CD4-positive, alpha-beta T cell treated with Interleukin-17A for 1 hour (primary cell): ENCODE measurements around the gene THOP1.
"Not testable (repeated sequence)": the region's sequence is repeated elsewhere in the genome, so short reads cannot be mapped to it uniquely, and the experiment has no call there.

Experiments
- DNase-seq: peaks from one replicate; pipeline ENCODE4 v3.0.0-alpha.2; 2020

The THOP1 gene

GRCh38 chr19:2782936-2783780, 2.1 kb upstream of the THOP1 start, which contains the start of gene SGTA:
TSS of gene SGTA (minus strand) at chr19:2783273. CDS start at chr19:2769068, 14,205 bp downstream.
- DNase-seq: peak; percentile 98

DNA sequence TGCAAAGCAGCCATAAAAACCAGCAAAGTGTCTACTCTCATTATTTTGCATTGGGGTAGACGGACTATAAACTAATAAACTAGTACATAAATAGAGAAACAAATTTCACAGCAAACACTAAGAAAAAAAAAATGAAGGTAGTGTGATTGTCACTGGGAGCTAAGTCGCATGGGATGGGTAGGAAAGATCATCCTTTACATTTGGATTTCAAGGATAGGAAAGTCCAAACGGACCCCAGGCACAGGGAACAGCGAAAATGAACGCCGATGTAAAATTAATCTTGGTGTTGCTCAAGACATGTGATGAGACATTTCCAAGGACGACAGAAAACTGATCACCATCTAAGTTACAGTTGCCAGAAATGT, 1.5 kb upstream of the THOP1 start:
- no peak for DNase-seq

DNA sequence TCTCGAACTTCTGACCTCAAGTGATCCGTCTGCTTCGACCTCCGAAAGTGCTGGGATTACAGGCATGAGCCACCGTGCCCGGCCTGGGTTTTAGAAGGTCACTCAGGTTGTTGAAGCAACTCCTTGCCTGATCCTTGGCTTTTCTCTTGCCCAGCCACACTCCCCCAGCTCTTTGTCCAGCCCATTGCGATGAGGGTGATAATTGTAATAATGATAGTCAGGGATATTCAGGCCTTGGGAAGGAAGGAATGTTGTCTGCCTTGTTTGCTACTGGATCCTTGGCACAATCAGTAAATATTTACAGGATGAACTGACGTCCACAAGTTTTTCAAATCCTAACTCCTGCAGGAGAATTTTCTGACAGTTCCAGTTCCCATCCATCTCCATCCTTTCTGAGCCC, 1.8 kb downstream of the THOP1 start:
- DNase-seq: no peak

DNA sequence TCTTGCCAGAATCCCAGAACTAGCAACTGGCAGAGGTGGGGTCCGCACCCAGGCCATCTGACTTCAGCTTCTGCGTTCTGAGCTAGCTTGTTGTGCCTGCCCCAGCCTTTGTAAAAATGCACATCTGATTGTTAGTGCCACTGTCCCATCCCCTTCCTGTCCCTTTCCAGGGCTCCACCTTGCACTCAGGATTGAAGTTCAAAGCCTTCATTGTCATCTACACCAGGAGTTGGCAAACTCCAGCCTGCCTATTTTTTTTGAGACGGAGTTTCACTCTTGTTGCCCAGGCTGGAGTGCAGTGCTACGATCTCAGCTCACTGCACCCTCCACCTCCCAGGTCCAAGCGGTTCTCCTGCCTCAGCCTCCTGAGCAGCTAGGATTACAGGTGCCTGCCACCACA, 2.9 kb downstream of the THOP1 start:
- no peak for DNase-seq

GRCh38 chr19:2790194-2790556, 4.9 kb downstream of the THOP1 start:
- no peak for DNase-seq

GRCh38 chr19:2790557-2791271, 5.4 kb downstream of the THOP1 start:
- DNase-seq: no peak

GRCh38 chr19:2791440-2791839, 6.1 kb downstream of the THOP1 start:
- no peak for DNase-seq

DNA sequence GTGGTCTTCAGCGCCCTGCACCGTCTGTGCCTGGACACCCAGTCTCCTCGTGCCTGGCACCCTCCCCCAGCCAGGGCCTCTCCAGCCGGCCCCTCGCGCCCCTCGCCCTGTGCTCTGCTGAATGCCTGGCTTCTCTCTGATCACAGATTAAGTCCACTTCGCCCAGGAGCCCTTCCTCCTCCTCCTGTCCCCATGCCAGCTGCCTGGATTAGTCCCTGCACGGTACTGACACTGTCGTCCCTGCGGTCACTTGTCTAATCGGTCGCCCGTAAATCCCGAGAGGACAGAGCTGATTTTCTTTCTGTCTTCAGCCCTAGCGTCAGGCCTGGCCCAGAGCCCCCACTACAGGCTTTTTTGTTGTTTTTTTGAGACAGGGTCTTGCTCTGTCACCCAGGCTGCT, 6.6 kb downstream of the THOP1 start:
- no peak for DNase-seq

DNA sequence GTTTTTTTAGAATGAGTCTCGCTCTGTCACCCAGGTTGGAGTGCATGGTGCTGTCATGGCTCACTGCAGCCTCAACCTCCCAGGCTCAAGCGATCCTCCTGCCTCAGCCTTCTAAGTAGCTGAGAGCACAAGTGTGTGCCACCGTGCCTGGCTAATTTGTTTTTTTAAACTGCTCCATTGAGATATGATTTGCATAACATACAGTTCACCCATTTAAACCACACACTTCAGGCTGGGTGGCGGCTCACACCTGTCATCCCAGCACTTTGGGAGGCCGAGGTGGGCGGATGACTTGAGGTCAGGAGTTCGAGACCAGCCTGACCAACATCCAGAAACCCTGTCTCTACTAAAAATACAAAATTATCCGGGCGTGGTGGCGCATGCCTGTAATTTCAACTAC, 7.4 kb downstream of the THOP1 start:
- not testable (repeated sequence) for DNase-seq

DNA sequence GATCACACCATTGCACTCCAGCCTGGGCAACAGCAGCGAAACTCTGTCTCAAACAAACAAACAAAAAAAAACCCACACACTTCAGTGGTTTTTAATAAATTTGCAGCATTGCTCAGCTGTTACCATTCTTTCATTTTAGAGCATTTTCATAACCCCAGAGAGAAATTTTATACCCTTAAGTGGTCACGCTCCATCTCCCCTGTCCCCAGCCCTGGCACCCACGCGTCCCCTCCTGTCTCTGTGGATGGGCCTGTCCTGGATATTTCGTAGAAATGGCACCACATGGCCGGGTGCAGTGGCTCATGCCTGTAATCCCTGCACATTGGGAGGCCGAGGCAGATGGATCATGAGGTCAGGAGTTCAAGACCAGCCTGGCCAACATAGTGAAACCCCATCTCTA, 7.8 kb downstream of the THOP1 start:
- DNase-seq: no peak

DNA sequence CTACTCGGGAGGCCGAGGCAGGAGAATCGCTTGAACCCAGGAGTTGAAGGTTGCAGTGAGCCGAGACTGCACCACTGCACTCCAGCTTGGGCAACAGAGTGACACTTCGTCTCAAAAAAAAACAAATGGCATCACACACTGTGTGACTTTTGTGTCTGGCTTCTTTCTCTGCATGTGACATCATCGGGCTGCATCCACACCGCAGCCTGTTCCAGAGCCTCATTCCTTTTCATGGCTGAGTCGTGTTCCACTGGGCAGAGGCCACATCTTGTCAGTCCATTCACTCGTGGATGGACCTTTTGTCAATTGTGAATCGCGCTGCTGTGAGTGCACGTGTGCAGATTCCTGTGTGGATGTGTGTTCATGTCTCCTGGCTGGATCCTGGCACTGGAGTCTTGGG, 8.3 kb downstream of the THOP1 start:
- DNase-seq: no peak

DNA sequence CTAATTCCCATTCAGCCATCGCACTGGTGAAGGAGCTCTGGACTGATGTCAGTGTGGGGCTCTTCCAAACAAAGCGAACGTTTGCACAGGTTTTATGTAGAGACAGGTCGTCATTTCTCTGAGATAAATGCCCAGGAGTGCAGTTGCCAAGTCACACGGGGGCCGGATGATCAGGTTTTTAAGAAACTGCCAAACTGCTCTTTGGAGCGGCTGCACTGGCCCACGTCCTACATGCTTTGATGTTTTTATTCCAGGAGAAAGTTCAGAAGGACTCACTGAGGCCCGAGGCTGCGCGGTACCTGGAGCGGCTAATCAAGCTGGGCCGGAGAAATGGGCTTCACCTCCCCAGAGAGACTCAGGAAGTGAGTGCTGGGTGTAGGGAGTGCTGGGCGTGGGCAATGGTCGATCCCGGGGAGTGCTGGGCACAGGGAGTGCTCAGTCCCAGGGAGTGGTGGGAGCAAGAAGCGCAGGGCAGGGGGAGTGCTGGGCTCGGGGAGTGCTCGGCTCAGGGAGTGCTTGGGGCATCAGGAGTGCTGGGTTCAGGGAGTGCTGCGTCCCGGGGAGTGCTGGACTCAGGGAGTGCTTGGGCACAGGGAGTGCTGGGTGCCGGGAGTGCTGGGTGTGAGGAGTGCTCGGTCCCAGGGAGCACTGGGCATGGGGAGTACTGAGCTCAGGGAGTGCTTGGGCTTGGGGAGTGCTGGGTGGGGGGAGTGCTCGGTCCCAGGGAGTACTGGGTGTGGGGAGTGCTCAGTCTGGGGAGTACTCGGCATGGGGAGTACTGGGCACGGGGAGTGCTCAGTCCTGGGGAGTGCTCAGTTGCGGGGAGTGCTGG, 10.7 kb downstream of the THOP1 start:
- no peak for DNase-seq

DNA sequence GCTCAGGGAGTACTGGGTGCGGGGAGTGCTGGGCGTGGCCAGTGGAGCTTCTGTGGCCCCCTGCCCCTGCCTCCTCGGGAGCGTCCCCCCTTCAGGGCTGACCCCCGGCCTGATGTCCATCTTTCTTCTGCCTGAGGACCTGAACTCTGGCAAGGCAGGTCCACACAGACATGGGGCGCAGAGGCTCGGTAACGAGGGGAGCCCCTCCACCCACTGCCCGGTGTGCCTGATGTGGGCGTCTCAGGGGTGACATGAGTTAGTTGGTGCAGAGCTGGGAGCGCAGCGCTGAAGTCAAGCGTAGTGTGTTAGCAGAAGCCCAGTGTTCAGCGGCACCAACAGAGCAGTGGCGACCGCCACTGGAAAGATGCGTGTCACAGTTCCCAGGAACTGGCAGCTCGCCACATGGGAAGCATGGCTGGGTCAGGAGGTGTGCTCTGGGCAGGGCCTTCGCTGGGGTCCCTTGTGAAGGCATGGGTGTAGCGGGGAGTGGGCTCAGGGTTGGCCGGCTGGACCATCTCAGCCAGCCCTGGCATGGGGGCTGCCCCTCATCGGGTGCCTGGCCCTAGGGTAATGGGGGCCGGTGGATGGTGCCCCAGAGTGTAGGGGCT, 11.5 kb downstream of the THOP1 start:
- no peak for DNase-seq

DNA sequence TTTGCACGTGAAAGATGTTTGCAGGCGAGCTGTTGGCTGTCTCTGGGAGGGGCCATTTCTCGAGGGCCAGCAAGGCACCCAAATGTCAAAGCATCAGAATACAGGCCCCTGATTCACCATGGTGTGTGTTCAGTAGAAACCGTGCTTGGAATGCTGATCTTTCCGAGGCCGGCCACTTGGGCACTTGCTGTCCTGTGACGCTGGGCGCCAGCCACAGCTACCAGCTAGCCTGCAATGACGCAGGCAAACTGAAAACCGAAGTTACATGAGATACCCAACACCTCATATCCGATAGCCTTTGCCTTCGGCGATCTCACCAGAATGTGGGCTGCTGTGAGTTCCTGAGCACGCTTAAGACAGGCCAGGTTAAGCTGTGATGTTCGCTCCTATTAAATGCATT, 12.0 kb downstream of the THOP1 start:
- no peak for DNase-seq

DNA sequence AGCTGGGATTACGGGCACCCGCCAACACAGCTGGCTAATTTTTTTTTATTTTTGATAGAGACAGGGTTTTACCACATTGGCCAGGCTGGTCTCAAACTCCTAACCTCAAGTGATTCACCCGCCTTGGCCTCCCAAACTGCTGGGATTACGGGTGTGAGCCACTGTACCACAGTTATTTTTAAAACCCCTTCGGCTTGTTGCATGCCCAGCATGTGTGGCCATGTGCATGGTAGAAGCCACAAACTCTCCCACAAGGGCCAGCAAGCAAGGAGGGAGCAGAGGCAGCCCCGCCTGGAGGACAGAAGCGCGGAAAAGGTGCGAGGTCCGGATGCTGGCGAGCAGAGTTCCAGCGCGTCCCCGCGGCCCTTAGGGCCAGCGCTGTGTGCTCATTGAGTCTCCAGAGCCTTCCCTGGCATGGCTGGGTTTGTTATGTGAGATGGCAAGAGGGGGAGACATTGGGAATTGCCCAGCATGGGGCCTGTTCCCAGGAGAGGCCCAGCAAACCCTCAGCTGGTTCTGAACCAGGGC, 12.9 kb downstream of the THOP1 start:
- DNase-seq: no peak

GRCh38 chr19:2798733-2799132, 13.4 kb downstream of the THOP1 start:
- no peak for DNase-seq

DNA sequence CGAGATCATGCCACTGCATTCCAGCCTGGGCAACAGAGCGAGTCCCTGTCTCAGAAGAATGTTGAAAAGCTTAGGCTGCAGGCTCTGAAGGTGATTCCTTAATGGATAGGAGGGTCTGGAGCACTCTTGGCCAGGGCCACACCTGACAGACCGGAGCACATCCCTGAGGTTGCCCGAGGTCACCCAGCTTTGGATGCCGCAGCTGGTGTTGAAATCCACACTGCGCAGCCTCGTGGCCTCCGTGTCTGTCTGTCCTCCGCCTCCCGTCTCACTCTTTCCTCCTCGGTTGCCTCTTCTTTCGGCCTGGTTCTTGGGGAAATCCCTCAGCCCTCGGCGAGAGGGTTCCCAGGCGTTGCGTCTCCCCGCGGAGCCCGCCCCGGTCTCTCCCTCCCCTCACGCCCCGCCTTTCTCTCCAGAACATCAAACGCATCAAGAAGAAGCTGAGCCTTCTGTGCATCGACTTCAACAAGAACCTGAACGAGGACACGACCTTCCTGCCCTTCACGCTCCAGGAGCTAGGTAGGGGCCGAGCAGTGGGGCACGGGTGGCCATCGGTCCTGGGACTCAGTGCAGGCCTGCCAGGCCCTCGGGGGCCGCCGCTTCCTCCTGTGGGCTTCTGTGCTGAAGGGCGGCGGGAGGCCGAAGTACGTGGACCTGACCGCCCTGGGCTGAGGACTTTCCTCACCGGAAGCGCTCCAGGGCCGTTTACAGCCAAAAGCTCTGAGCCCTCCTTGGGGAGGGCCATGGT, 14.1 kb downstream of the THOP1 start:
- DNase-seq: no peak

DNA sequence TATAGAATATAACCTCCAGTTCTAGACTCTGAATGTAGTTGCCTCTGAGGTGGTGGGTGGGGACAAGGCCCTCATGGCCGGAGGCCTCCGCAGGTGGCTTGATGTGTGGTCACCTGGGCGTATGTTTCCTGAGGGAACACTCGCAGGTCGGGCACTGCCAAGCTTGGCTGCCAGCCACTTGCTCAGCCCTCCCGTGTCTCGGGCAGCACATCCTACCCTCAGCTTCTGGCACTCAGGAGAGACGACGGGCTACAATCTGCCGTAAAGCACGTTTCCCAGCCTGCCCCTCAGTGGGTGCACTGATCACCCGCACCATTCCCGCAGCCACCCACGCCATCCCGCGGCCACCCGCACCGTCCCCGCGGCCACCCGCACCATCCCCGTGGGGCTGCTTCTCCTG, 15.2 kb downstream of the THOP1 start:
- DNase-seq: no peak

DNA sequence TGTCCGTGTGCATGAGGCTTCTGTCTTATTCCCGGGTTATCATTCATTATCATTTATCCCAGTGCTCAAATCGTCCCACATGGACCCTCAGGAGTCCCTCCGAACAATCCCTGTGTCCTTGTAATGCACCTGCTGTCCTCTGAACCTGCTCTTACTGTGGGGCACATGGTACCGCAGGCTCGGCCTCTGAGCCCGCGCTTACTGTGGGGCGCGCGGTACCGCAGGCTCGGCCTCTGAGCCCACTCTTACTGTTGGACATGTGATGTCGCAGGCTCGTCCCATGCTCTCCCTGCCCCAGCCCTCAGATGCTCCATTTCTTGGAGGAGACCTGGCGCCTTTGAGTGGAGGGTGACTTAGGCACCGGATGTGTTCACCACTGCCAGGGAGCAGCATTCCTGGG, 17.5 kb downstream of the THOP1 start:
- no peak for DNase-seq

- DNase-seq: no peak
Observed at GRCh38 chr19:2803486-2804155, 18.3 kb downstream of the THOP1 start.

- DNase-seq: no peak
Observed at GRCh38 chr19:2804156-2805004, 19.1 kb downstream of the THOP1 start.
